Natural killer cell (primary cell): Measurements from ENCODE around the gene LINGO4. TPM values are rescaled to one million over a fixed set of nuclear protein-coding genes. Genes with fewer than 3 reads are reported as not detected.

ENCODE experiments used
- ATAC-seq, 3 donors: fragments of 150-1000 bp in 2 of 3; fragments of 200-7000 bp in 1 of 3; cut with Tn5 transposase; 1 replicate in 1 of 3; 2 replicates in 2 of 3; pipeline ENCODE4 v1.10.0; 2021; ENCODE audit warnings: mild to moderate bottlenecking in 2 of 3, moderate library complexity in 2 of 3
- DNase-seq, 2 donors: peaks; one replicate each; pipeline versions ENCODE4 v3.0.0 to v3.0.0-alpha.2; 2013 to 2021; ENCODE audit warnings: mixed read lengths in 1 of 2
- H3K27ac ChIP-seq: one replicate; pipeline ENCODE4 v1.5.1; 2013; ENCODE audit warnings: mild to moderate bottlenecking, low read length
- H3K27me3 ChIP-seq: one replicate; pipeline ENCODE4 v1.6.1; 2013; ENCODE audit warnings: low read length; ENCODE audit not compliant: control insufficient read depth, insufficient read depth
- H3K36me3 ChIP-seq: one replicate; pipeline ENCODE4 v1.6.1; 2013; ENCODE audit warnings: low read length; ENCODE audit not compliant: control insufficient read depth, insufficient read depth
- H3K4me1 ChIP-seq: one replicate; pipeline ENCODE4 v1.6.1; 2013; ENCODE audit warnings: low read length; ENCODE audit not compliant: control insufficient read depth, insufficient read depth
- H3K4me3 ChIP-seq: one replicate; pipeline ENCODE4 v1.5.1; 2013; ENCODE audit warnings: low read length
- H3K9me3 ChIP-seq: one replicate; pipeline ENCODE4 v1.6.1; 2013; ENCODE audit warnings: low read length; ENCODE audit not compliant: control insufficient read depth, insufficient read depth
- H3K27ac Mint-ChIP-seq, 2 donors: one replicate each; pipeline ENCODE4 v1.8.0; 2022; ENCODE audit warnings: mild to moderate bottlenecking in 2 of 2, mixed read lengths in 2 of 2, moderate library complexity in 1 of 2
- H3K27me3 Mint-ChIP-seq, 2 donors: one replicate each; pipeline ENCODE4 v1.8.0; 2022; ENCODE audit warnings: low read depth in 2 of 2, mixed read lengths in 2 of 2
- H3K36me3 Mint-ChIP-seq: one replicate; pipeline ENCODE4 v1.8.0; 2022; ENCODE audit warnings: mixed read lengths
- H3K4me1 Mint-ChIP-seq, 2 donors: one replicate each; pipeline ENCODE4 v1.8.0; 2022; ENCODE audit warnings: mixed read lengths in 2 of 2
- H3K4me3 Mint-ChIP-seq: one replicate; pipeline ENCODE4 v1.8.0; 2022; ENCODE audit warnings: mild to moderate bottlenecking, moderate library complexity, mixed read lengths
- H3K9me3 Mint-ChIP-seq, 2 donors: one replicate each; pipeline ENCODE4 v1.8.0; 2022; ENCODE audit warnings: mixed read lengths in 2 of 2
- WGBS: methylation state at CpG from one replicate; pipeline ENCODE4 v1.1.7; 2013; ENCODE audit warnings: missing lambda C conversion rate; ENCODE audit not compliant: insufficient coverage; 5-methylcytosine and 5-hydroxymethylcytosine counted together
- intact Hi-C: fragments of 100-400 bp; cut with micrococcal nuclease; formaldehyde crosslinking; loops from one replicate; pipeline ENCODE4 v1.14.2; 2022
- total RNA-seq, 4 donors: library from RNA; stranded (reverse); fragments of 120-200 nt in 1 of 4; gene quantifications; one replicate each; pipeline versions ENCODE4 v1.2.3 to v1.2.4, GENCODE V29; 2013 to 2022
- TF ChIP-seq, protein P1 (sequence below): fragments of 200-600 bp; IDR thresholded peaks from one replicate; pipeline ENCODE4 v1.8.0; 2022; ENCODE audit warnings: antibody characterized with exemption

LINGO4 gene
- total RNA-seq, 3 donors from 2014 or later (not counting 1 experiment from before 2014, with no cell fraction given), result not detected

DNA sequence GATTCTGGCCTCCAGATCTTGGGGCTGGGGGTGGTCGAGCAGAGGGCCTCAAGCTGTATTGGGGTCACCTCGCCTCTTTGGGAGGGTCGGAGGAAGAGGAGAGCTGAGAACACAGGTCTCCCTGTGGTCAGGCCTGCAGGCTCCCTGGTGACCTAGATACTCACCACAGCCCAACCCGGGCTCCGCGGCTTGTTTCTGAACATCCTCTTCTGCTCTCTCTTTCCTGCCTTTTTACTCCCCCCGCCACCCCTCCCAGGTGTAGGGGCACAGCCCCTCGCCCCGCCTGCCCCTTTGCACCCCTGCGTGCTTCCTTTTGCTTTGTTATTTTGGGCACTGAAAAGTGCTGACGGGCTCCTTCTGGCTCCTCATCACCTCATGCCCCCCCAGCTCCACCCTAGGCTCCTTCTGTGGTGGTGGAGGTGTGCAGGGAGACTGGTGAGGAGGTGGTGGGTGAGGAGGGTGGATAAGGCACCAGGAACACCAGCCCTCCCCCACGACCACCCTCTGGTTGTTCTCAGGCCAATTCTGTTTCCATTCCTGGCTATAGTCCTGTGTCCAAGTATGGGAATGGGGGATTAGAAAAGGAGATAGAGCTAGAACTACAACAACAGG, 10.6 kb upstream of the LINGO4 start:
- Histone ChIP-seq H3K36me3 (no peaks in the 10 kb centered on the region), H3K4me1 (peaks cover 66% of the 10 kb centered on the region), H3K4me3 (no peak overlapping the region), H3K27ac (peak overlapping the region; percentile 48), H3K27me3 (no peaks in the 10 kb centered on the region), H3K9me3 (no peaks in the 10 kb centered on the region)
- ATAC-seq (peak; percentile 36 to 76 (median 50)), DNase-seq (peak in 1 of 2 donors; percentile 67)
- Mint-ChIP-seq H3K36me3 (no peaks in the 10 kb centered on the region), H3K4me1 (peaks cover 36 to 41% of the 10 kb centered on the region in 2 donors), H3K27ac (peak overlapping the region; percentile 3 to 64), H3K27me3 (peaks cover 0 to 2% of the 10 kb centered on the region in 2 donors), H3K9me3 (no peaks in the 10 kb centered on the region), H3K4me3 (peak overlapping the region; percentile 21)
- WGBS, result under 1% methylated on average over 10 of the region's 12 CpGs
- TF ChIP-seq, protein P1, sequence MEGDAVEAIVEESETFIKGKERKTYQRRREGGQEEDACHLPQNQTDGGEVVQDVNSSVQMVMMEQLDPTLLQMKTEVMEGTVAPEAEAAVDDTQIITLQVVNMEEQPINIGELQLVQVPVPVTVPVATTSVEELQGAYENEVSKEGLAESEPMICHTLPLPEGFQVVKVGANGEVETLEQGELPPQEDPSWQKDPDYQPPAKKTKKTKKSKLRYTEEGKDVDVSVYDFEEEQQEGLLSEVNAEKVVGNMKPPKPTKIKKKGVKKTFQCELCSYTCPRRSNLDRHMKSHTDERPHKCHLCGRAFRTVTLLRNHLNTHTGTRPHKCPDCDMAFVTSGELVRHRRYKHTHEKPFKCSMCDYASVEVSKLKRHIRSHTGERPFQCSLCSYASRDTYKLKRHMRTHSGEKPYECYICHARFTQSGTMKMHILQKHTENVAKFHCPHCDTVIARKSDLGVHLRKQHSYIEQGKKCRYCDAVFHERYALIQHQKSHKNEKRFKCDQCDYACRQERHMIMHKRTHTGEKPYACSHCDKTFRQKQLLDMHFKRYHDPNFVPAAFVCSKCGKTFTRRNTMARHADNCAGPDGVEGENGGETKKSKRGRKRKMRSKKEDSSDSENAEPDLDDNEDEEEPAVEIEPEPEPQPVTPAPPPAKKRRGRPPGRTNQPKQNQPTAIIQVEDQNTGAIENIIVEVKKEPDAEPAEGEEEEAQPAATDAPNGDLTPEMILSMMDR, result no peak
- intact Hi-C loops, result no loop called here

DNA sequence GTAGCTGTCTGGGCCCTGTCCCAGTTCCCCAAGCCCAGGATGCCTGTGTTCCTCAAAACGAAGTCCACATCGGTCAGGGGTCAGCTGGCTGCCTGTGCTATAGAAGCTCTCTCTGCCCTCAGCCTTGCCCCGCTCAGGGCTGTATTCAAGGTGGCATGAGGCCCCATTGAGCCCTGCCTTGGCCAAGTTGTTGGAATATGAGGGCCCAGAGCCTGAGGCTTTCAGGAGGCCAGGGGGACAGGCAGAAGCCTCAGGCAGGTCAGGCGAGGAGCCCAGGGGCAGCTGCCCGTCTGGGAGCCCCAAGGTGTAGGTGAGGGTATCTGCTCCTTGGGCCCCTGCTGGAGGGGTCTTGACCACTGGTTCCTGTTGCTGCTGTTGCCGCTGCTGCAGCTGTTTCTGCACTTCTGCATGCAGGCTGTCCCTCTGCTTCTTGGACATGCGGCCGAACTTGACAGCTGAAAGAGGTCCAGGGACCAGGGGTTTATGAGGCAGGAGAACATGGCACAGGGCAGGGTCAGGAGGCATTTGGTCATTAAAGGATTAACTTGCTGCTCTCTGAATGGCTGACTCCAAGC, 9.8 kb upstream of the LINGO4 start:
- Mint-ChIP-seq H3K9me3 (no peaks in the 10 kb centered on the region), H3K4me1 (peaks cover 32 to 40% of the 10 kb centered on the region in 2 donors), H3K27me3 (peaks cover 0 to 2% of the 10 kb centered on the region in 2 donors), H3K4me3 (peak overlapping the region; percentile 25), H3K36me3 (no peaks in the 10 kb centered on the region), H3K27ac (peak overlapping the region; percentile 3 to 64)
- TF ChIP-seq, protein P1, result no peak
- H3K36me3 ChIP-seq, result no peaks in the 10 kb centered on the region
- H3K27me3 ChIP-seq, result no peaks in the 10 kb centered on the region
- intact Hi-C loops, result no loop called here
- DNase-seq (no peak), ATAC-seq (no peak)
- H3K4me3 ChIP-seq, result no peak overlapping the region
- 81% methylated on average over 8 of the region's 8 CpGs for WGBS
- H3K9me3 ChIP-seq, result no peaks in the 10 kb centered on the region
- H3K27ac ChIP-seq, result peak overlapping the region; percentile 48
- peaks cover 59% of the 10 kb centered on the region for H3K4me1 ChIP-seq

DNA sequence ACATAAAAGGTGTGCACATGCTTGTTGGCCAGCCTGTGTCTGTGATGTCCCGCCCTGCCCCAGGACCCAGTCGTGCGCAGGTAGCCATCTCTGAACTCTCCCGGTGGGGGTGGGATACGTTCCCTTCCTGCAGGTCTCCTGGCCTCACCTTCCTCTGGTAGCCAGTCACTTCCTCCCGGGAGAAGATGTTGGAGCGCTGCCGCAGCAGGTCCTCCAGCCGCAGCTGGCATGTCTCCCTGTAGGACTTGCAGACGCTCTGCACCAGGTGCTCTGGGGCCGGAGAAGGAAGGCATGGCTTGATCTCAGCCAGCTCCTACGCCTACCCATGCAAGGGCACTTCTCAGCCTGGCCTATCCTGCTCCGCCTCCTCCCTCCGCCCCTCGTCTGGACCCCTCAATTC, 9.2 kb upstream of the LINGO4 start:
- Histone ChIP-seq H3K4me1 (peaks cover 52% of the 10 kb centered on the region), H3K4me3 (no peak overlapping the region), H3K27ac (no peak overlapping the region), H3K9me3 (no peaks in the 10 kb centered on the region), H3K36me3 (no peaks in the 10 kb centered on the region), H3K27me3 (no peaks in the 10 kb centered on the region)
- no peaks in the 10 kb centered on the region for H3K9me3 Mint-ChIP-seq
- no peaks in the 10 kb centered on the region for H3K36me3 Mint-ChIP-seq
- ATAC-seq (no peak), DNase-seq (no peak)
- 94% methylated on average over 15 of the region's 15 CpGs for WGBS
- TF ChIP-seq, protein P1, result no peak
- H3K4me3 Mint-ChIP-seq, result no peak overlapping the region
- peaks cover 32 to 36% of the 10 kb centered on the region in 2 donors for H3K4me1 Mint-ChIP-seq
- H3K27ac Mint-ChIP-seq, result no peak overlapping the region
- intact Hi-C loops, result no loop called here
- peaks cover 0 to 2% of the 10 kb centered on the region in 2 donors for H3K27me3 Mint-ChIP-seq
